Endothelial cell of umbilical vein (primary cell): Measurements from ENCODE around the gene SKIL. TPM values are rescaled to one million over a fixed set of nuclear protein-coding genes. Genes with fewer than 3 reads are reported as not detected.
A peak's percentile ranks its signal among the peaks of the same experiment; 100 is the strongest.

ENCODE experiments used
- BruUV-seq: library from RNA; stranded (reverse); fragments of 400-500 nt; replicated peaks from 2 replicates; lab custom pipeline; 2021; lab: Mats Ljungman, UMichigan
- CTCF ChIA-PET: fragments of 300-600, 350-600 bp; sonication (Branson Sonifier 250); formaldehyde crosslinking; loops from one replicate; lab custom pipeline; 2021; ENCODE audit warnings: antibody characterized with exemption, inconsistent platforms; lab: Charles Lee
- POLR2A ChIA-PET: fragments of 300-600, 350-600 bp; sonication (Branson Sonifier 250); formaldehyde crosslinking; loops from one replicate; lab custom pipeline; 2021; ENCODE audit warnings: antibody characterized with exemption, inconsistent platforms; lab: Charles Lee
- DNase-seq: peaks from one replicate; pipeline ENCODE4 v3.0.0-alpha.2; 2011; ENCODE audit warnings: low read depth, low spot score
- FAIRE-seq: peaks from 2 replicates; lab custom pipeline; 2011; peaks lifted over from hg19 to GRCh38; lab: Jason Lieb, UNC
- H2AFZ ChIP-seq: 2 replicates; pipeline ENCODE4 v1.6.0; 2012; ENCODE audit warnings: low read depth, low read length, control low read depth, inconsistent platforms
- H3K27ac ChIP-seq: 2 replicates; pipeline ENCODE4 v1.5.1; 2011; ENCODE audit warnings: low read depth, mild to moderate bottlenecking, control low read depth, low read length, moderate library complexity; ENCODE audit not compliant: insufficient read depth
- H3K27me3 ChIP-seq, 2 experiments: 2 replicates each; pipeline versions ENCODE4 v1.6.0 to v1.6.1; 2011; ENCODE audit warnings: low read length in 2 of 2, mixed read lengths in 1 of 2; ENCODE audit not compliant: control insufficient read depth in 2 of 2, insufficient read depth in 2 of 2
- H3K36me3 ChIP-seq, 2 experiments: 2 replicates in 1 of 2; 3 replicates in 1 of 2; pipeline ENCODE4 v1.5.1; 2011; ENCODE audit warnings: low read length in 2 of 2, mild to moderate bottlenecking in 1 of 2, moderate library complexity in 1 of 2; ENCODE audit not compliant: control insufficient read depth in 2 of 2, insufficient read depth in 2 of 2; ENCODE audit errors: extremely low read depth in 1 of 2
- H3K4me1 ChIP-seq: 3 replicates; pipeline ENCODE4 v1.5.1; 2011; ENCODE audit warnings: mild to moderate bottlenecking, low read length; ENCODE audit not compliant: control insufficient read depth, insufficient read depth; ENCODE audit errors: extremely low read depth
- H3K4me2 ChIP-seq: 2 replicates; pipeline ENCODE4 v1.6.1; 2011; ENCODE audit warnings: low read length, control low read depth, mixed read lengths; ENCODE audit not compliant: insufficient read depth
- H3K4me3 ChIP-seq, 3 experiments: fragments of 200-600 bp in 1 of 3; sonication (generic), shearing (Covaris generic) in 1 of 3; replicated peaks in 1 of 3; 2 replicates each; pipeline ENCODE4 v1.5.1; 2011 to 2016; ENCODE audit warnings: control low read depth in 3 of 3, low read length in 3 of 3, mild to moderate bottlenecking in 2 of 3, inconsistent platforms in 1 of 3, low read depth in 1 of 3, moderate library complexity in 1 of 3; ENCODE audit not compliant: insufficient read depth in 1 of 3
- H3K79me2 ChIP-seq: 2 replicates; pipeline ENCODE4 v1.6.0; 2012; ENCODE audit warnings: low read length, inconsistent platforms; ENCODE audit not compliant: control insufficient read depth, insufficient read depth
- H3K9ac ChIP-seq: replicated peaks from 2 replicates; pipeline ENCODE3; 2011; ENCODE audit warnings: low read length, control low read depth; ENCODE audit not compliant: insufficient read depth; ENCODE audit errors: extremely low read depth
- H3K9me1 ChIP-seq: replicated peaks from 3 replicates; pipeline ENCODE4 v1.6.0; 2011; ENCODE audit warnings: mild to moderate bottlenecking, low read length; ENCODE audit not compliant: control insufficient read depth, insufficient read depth; ENCODE audit errors: extremely low read depth
- H3K9me3 ChIP-seq: replicated peaks from 2 replicates; pipeline ENCODE4 v1.5.1; 2012; ENCODE audit warnings: low read length, inconsistent platforms; ENCODE audit not compliant: control insufficient read depth, insufficient read depth
- H4K20me1 ChIP-seq: replicated peaks from 2 replicates; pipeline ENCODE3; 2011; ENCODE audit warnings: mild to moderate bottlenecking, low read length; ENCODE audit not compliant: control insufficient read depth, insufficient read depth; ENCODE audit errors: extremely low read depth
- CTCF ChIP-seq, 2 donors: IDR thresholded peaks; 1 replicate in 1 of 2; 2 replicates in 1 of 2; pipeline ENCODE4 v1.5.1; 2011; ENCODE audit warnings: low read length in 2 of 2, mild to moderate bottlenecking in 2 of 2, moderate library complexity in 2 of 2, control low read depth in 1 of 2, inconsistent platforms in 1 of 2, low read depth in 1 of 2; ENCODE audit not compliant: insufficient read depth in 1 of 2; ENCODE audit errors: extremely low read depth in 1 of 2
- EZH2 ChIP-seq: IDR thresholded peaks from 2 replicates; pipeline ENCODE4 v1.6.1; 2012; ENCODE audit warnings: borderline replicate concordance, low read depth, mild to moderate bottlenecking, moderate library complexity, low read length, inconsistent platforms; ENCODE audit not compliant: severe bottlenecking
- FOS ChIP-seq: IDR thresholded peaks from 2 replicates; pipeline ENCODE4 v1.6.1; 2011; ENCODE audit warnings: mild to moderate bottlenecking, low read length, moderate library complexity, borderline replicate concordance; ENCODE audit not compliant: insufficient read depth
- GATA2 ChIP-seq: IDR thresholded peaks from 2 replicates; pipeline ENCODE4 v1.7.0; 2011; ENCODE audit warnings: low read depth, mild to moderate bottlenecking, moderate library complexity, mixed read lengths, low read length; ENCODE audit not compliant: insufficient read length, insufficient read depth
- JUN ChIP-seq: IDR thresholded peaks from 2 replicates; pipeline ENCODE4 v1.6.1; 2011; ENCODE audit warnings: borderline replicate concordance, low read depth; ENCODE audit not compliant: insufficient read length, insufficient read depth
- MAX ChIP-seq: IDR thresholded peaks from 2 replicates; pipeline ENCODE4 v1.6.1; 2011; ENCODE audit not compliant: insufficient read depth, insufficient read length
- MYC ChIP-seq: IDR thresholded peaks from one replicate; pipeline ENCODE4 v1.6.1; 2011; ENCODE audit warnings: mild to moderate bottlenecking, low read depth, low read length
- POLR2A ChIP-seq: IDR thresholded peaks from 2 replicates; pipeline ENCODE4 v1.6.1; 2012; ENCODE audit warnings: low read depth, mild to moderate bottlenecking, control low read depth, low read length
- POLR2AphosphoS5 ChIP-seq: IDR thresholded peaks from 2 replicates; pipeline ENCODE4 v1.6.1; 2012; ENCODE audit warnings: low read depth, mild to moderate bottlenecking, control low read depth, low read length, moderate library complexity; ENCODE audit not compliant: insufficient read depth
- dilution Hi-C: fragments of 300-500 bp; cut with MboI; formaldehyde crosslinking; loops from one replicate; pipeline ENCODE4 v1.15.0; 2019; ENCODE audit warnings: low sequenced_read_pairs; ENCODE audit not compliant: extremely low pct_ligation_motif_present
- intact Hi-C: fragments of 100-400 bp; cut with micrococcal nuclease; formaldehyde crosslinking; loops from one replicate; pipeline ENCODE4 v1.10.0; 2022
- polyA plus RNA-seq, 4 experiments: library from polyadenylated mRNA; depleted of rRNA in 3 of 4; stranded (reverse) in 3 of 4; unstranded in 1 of 4; fragments of >200 nt; gene quantifications; 2 replicates each; pipeline versions ENCODE4 v1.2.1 to v1.2.3, GENCODE V29; 2011 to 2012; ENCODE audit warnings: missing spikeins in 1 of 4
- total RNA-seq: library from RNA; stranded (reverse); gene quantifications from 2 replicates; pipeline ENCODE4 v1.2.3, GENCODE V29; 2021

SKIL gene
- total and polyA plus RNA-seq, 2 donors (not counting 3 experiments of a cell fraction or from before 2014, with no cell fraction given), result 18.4 to 135 TPM

GRCh38 chr3:170320461-170321121 lies 36.9 kb upstream of the SKIL start:
- CTCF ChIA-PET, result interaction anchor here (1.3 to 2.2 kb wide), 5 partner anchors 12 to 491 kb away, joined by 3 to 11 read pairs (median 5); partner anchors contain the start of gene SKIL
- dilution Hi-C loops, result no loop called here

GRCh38 chr3:170321321-170322034 lies 36.0 kb upstream of the SKIL start:
- Histone ChIP-seq H3K4me2 (no peak overlapping the region), H3K9me3 (no peaks in the 10 kb centered on the region), H3K4me1 (peaks cover 14% of the 10 kb centered on the region), H3K9ac (no peak overlapping the region), H3K27ac (peak overlapping the region; percentile 79), H2AFZ (no peak overlapping the region), H3K27me3 (no peaks in the 10 kb centered on the region), H3K36me3 (no peaks in the 10 kb centered on the region), H3K4me3 (no peak overlapping the region), H3K9me1 (no peaks in the 10 kb centered on the region), H4K20me1 (no peaks in the 10 kb centered on the region), H3K79me2 (no peaks in the 10 kb centered on the region)
- intact Hi-C loops (no loop called here), dilution Hi-C loops (no loop called here)
- ChIA-PET POLR2A (interaction anchor here (0.6 kb wide), 1 partner anchor 33 kb away, joined by 6 read pairs; no protein-coding TSS in a partner anchor), CTCF (interaction anchor here (1.3 to 2.2 kb wide), 4 partner anchors 13 to 490 kb away, joined by 5 to 11 read pairs (median 6); partner anchors contain the start of gene SKIL)
- DNase-seq (no peak), FAIRE-seq (no peak)
- no TSS peak for BruUV-seq
- no peak for TF ChIP-seq GATA2
- no peak for TF ChIP-seq EZH2
- TF ChIP-seq MYC, result no peak
- TF ChIP-seq MAX, result no peak
- TF ChIP-seq CTCF (IDR thresholded peaks at IDR 0.05; ENCODE audit: extremely low read depth in 1 of 2, insufficient read depth in 1 of 2, low read depth in 1 of 2, low read length in 2 of 2), result no peak
- TF ChIP-seq JUN, result no peak
- TF ChIP-seq POLR2AphosphoS5, result no peak
- TF ChIP-seq FOS, result no peak
- TF ChIP-seq POLR2A, result no peak

More at GRCh38 chr3:170320461-170321121, 36.9 kb upstream of the SKIL start:
- Histone ChIP-seq H2AFZ (peak overlapping the region; percentile 67), H3K36me3 (no peaks in the 10 kb centered on the region), H3K9ac (peak overlapping the region; percentile 52), H3K27ac (peak overlapping the region; percentile 79), H4K20me1 (no peaks in the 10 kb centered on the region), H3K4me3 (no peak overlapping the region), H3K4me2 (peak overlapping the region; percentile 1), H3K9me1 (no peaks in the 10 kb centered on the region), H3K27me3 (no peaks in the 10 kb centered on the region), H3K9me3 (no peaks in the 10 kb centered on the region), H3K4me1 (peaks cover 14% of the 10 kb centered on the region), H3K79me2 (no peaks in the 10 kb centered on the region)
- BruUV-seq, result TSS peak; percentile 94
- POLR2A ChIA-PET, result interaction anchor here (0.6 kb wide), 1 partner anchor 32 kb away, joined by 6 read pairs; no protein-coding TSS in a partner anchor
- intact Hi-C loops, result loop anchor here (1.0 kb wide), 1 partner anchor 37 kb away; the partner anchor contains the start of gene SKIL
- FAIRE-seq (peak; percentile 76), DNase-seq (peak; percentile 82)
- TF ChIP-seq GATA2, result peak; percentile 35
- no peak for TF ChIP-seq FOS
